Bronchial smooth muscle cell (primary cell): ENCODE data around the gene GRIK1. TPM values are rescaled to one million over a fixed set of nuclear protein-coding genes. Genes with fewer than 3 reads are reported as not detected.

Experiments used
- total RNA-seq: library from RNA; depleted of rRNA; stranded (reverse); fragments of >200 nt; gene quantifications from 2 replicates; pipeline ENCODE4 v1.2.1, GENCODE V29; 2014

GRIK1 gene
- total RNA-seq, result under 0.01 TPM in 1 of 2 replicates, not detected in the other

GRCh38 chr21:29939924-29940275 lies at the start of gene GRIK1:
TSS of gene GRIK1 (minus strand) at chr21:29939996.

Other genes with a start within 250 kb of the GRIK1 start
- gene CLDN17, start 226.8 kb upstream of the GRIK1 start, total RNA-seq, result not detected in 2 replicates